Measurements from ENCODE around the gene HFE. TPM values are rescaled to one million over a fixed set of nuclear protein-coding genes. Genes with fewer than 3 reads are reported as not detected.
A peak's percentile ranks its signal among the peaks of the same experiment; 100 is the strongest.

HFE gene
- total and polyA plus RNA-seq, 2 of the 13 experiments (the other 11 are each of a cell fraction or from before 2014, with no cell fraction given): 3.7 to 6.3 TPM

GRCh38 chr6:26054781-26055718 is 32.2 kb upstream of the HFE start (continued):
- TF ChIP-seq KLF12 (CRISPR knock-in tag; IDR thresholded peaks at IDR 0.05; ENCODE audit: borderline replicate concordance) (peak; percentile 62), CSRNP2 (CRISPR knock-in tag; conservative IDR thresholded peaks at IDR 0.05; ENCODE audit: low read depth) (no peak), SP140L (CRISPR knock-in tag; IDR thresholded peaks at IDR 0.05; ENCODE audit: borderline replicate concordance) (no peak), XRCC5 (optimal IDR thresholded peaks at IDR 0.05; ENCODE audit: low read length) (peak; percentile 32), KIAA2018 (CRISPR knock-in tag; IDR thresholded peaks at IDR 0.05; ENCODE audit: borderline replicate concordance) (no peak), GATA4 (IDR thresholded peaks at IDR 0.05; ENCODE audit: borderline replicate concordance, low read depth) (no peak), FOXJ3 (CRISPR knock-in tag; IDR thresholded peaks at IDR 0.05; ENCODE audit: borderline replicate concordance) (no peak; the same call in 1 of the 2 replicates), ZNF260 (CRISPR knock-in tag; IDR thresholded peaks at IDR 0.05; ENCODE audit: borderline replicate concordance, low read depth) (no peak), ZNF256 (CRISPR knock-in tag; conservative IDR thresholded peaks at IDR 0.05) (0 out of 2 replicates have a peak, but pooled peaks have one; percentile 40), ARHGAP35 (CRISPR knock-in tag; IDR thresholded peaks at IDR 0.05; ENCODE audit: borderline replicate concordance) (no peak), FOXA3 (CRISPR knock-in tag; IDR thresholded peaks at IDR 0.05) (peak; percentile 75), TCF7 (IDR thresholded peaks at IDR 0.05; ENCODE audit: low read depth) (no peak), ZNF468 (CRISPR knock-in tag; IDR thresholded peaks at IDR 0.05) (no peak), KLF11 (CRISPR knock-in tag; IDR thresholded peaks at IDR 0.05) (peak; percentile 28; the same call in 1 of the 2 replicates), CAMTA2 (CRISPR knock-in tag; IDR thresholded peaks at IDR 0.05; ENCODE audit: borderline replicate concordance) (no peak), ZNF746 (CRISPR knock-in tag; IDR thresholded peaks at IDR 0.05) (0 out of 2 replicates have a peak, but pooled peaks have one; percentile 36), ZNF329 (CRISPR knock-in tag; IDR thresholded peaks at IDR 0.05; ENCODE audit: low read depth) (no peak; the same call in 1 of the 2 replicates), ZNF235 (CRISPR knock-in tag; IDR thresholded peaks at IDR 0.05; ENCODE audit: borderline replicate concordance) (no peak; the same call in 1 of the 2 replicates), ATF1 (CRISPR knock-in tag; IDR thresholded peaks at IDR 0.05) (peak; percentile 70)
